H1 (cell line): Measurements from ENCODE around the gene EPB41L3. TPM values are rescaled to one million over a fixed set of nuclear protein-coding genes. Genes with fewer than 3 reads are reported as not detected.

Source experiments
- CTCF ChIA-PET: fragments of 300-600 bp; sonication (Branson Sonifier 250); formaldehyde crosslinking; loops from one replicate; lab custom pipeline; 2021; ENCODE audit not compliant: partially characterized antibody; lab: Charles Lee
- POLR2A ChIA-PET: fragments of 300-600 bp; sonication (Branson Sonifier 250); formaldehyde crosslinking; loops from one replicate; lab custom pipeline; 2021; ENCODE audit warnings: inconsistent platforms; ENCODE audit not compliant: partially characterized antibody; lab: Charles Lee
- DNase-seq, 2 experiments: peaks; one replicate each; pipeline versions ENCODE4 v3.0.0 to v3.0.0-alpha.2; 2010 to 2022; ENCODE audit warnings: low spot score in 2 of 2, low read depth in 1 of 2, mixed read lengths in 1 of 2
- FAIRE-seq: peaks from 2 replicates; lab custom pipeline; 2011; peaks lifted over from hg19 to GRCh38; lab: Jason Lieb, UNC
- H2AFZ ChIP-seq: 2 replicates; pipeline ENCODE4 v1.8.1; 2012; ENCODE audit warnings: low read length, inconsistent platforms
- H2AK5ac ChIP-seq: 2 replicates; pipeline ENCODE4 v1.6.1; 2013; ENCODE audit warnings: low read depth, low read length
- H2BK120ac ChIP-seq: replicated peaks from 2 replicates; pipeline ENCODE3; 2013; ENCODE audit warnings: low read depth, low read length, inconsistent platforms
- H2BK12ac ChIP-seq: 2 replicates; pipeline ENCODE4 v1.6.1; 2013; ENCODE audit warnings: low read depth, low read length
- H2BK15ac ChIP-seq: 2 replicates; pipeline ENCODE4 v1.6.1; 2013; ENCODE audit warnings: low read length
- H2BK20ac ChIP-seq: 2 replicates; pipeline ENCODE4 v1.6.1; 2013; ENCODE audit warnings: low read length
- H2BK5ac ChIP-seq: 2 replicates; pipeline ENCODE4 v1.6.1; 2013; ENCODE audit warnings: low read depth, low read length
- H3K14ac ChIP-seq: 2 replicates; pipeline ENCODE4 v1.6.1; 2013; ENCODE audit warnings: inconsistent platforms; ENCODE audit not compliant: insufficient read length
- H3K18ac ChIP-seq: 2 replicates; pipeline ENCODE4 v1.6.1; 2013; ENCODE audit warnings: low read length; ENCODE audit errors: extremely low read depth
- H3K23ac ChIP-seq: 2 replicates; pipeline ENCODE4 v1.6.1; 2013; ENCODE audit warnings: inconsistent platforms; ENCODE audit not compliant: insufficient read length
- H3K23me2 ChIP-seq: 2 replicates; pipeline ENCODE4 v1.6.1; 2013; ENCODE audit warnings: low read depth, low read length
- H3K27ac ChIP-seq: 2 replicates; pipeline ENCODE4 v1.6.1; 2011; ENCODE audit warnings: low read depth, low read length, inconsistent platforms
- H3K27me3 ChIP-seq, 4 experiments: replicated peaks in 1 of 4; 1 replicate in 1 of 4; 2 replicates in 3 of 4; pipeline versions ENCODE4 v1.6.1 to v1.8.1; 2011 to 2013; ENCODE audit warnings: low read length in 3 of 4, mild to moderate bottlenecking in 3 of 4, inconsistent platforms in 2 of 4, mixed read lengths in 2 of 4, moderate library complexity in 1 of 4; ENCODE audit not compliant: control insufficient read depth in 3 of 4, insufficient read depth in 3 of 4; ENCODE audit errors: extremely low read depth in 1 of 4
- H3K36me3 ChIP-seq, 4 experiments: 2 replicates each; pipeline versions ENCODE4 v1.6.1 to v1.8.1; 2011 to 2013; ENCODE audit warnings: mild to moderate bottlenecking in 4 of 4, low read length in 3 of 4, moderate library complexity in 2 of 4, control low read depth in 1 of 4, inconsistent platforms in 1 of 4; ENCODE audit not compliant: insufficient read depth in 4 of 4, control insufficient read depth in 2 of 4
- H3K4ac ChIP-seq: replicated peaks from 2 replicates; pipeline ENCODE3; 2013; ENCODE audit warnings: low read length, low read depth, mixed read lengths, inconsistent platforms; ENCODE audit not compliant: insufficient read length
- H3K4me1 ChIP-seq, 4 experiments: replicated peaks in 1 of 4; 1 replicate in 1 of 4; 2 replicates in 3 of 4; pipeline versions ENCODE4 v1.6.1 to v1.8.1; 2011 to 2013; ENCODE audit warnings: low read length in 3 of 4, inconsistent platforms in 2 of 4, mixed read lengths in 1 of 4; ENCODE audit not compliant: insufficient read depth in 4 of 4, control insufficient read depth in 3 of 4
- H3K4me2 ChIP-seq, 2 experiments: 2 replicates each; pipeline versions ENCODE4 v1.6.1 to v1.8.1; 2011 to 2013; ENCODE audit warnings: low read depth in 2 of 2, low read length in 2 of 2, control low read depth in 1 of 2, inconsistent platforms in 1 of 2, mild to moderate bottlenecking in 1 of 2; ENCODE audit not compliant: insufficient read depth in 1 of 2
- H3K4me3 ChIP-seq, 4 experiments: fragments of 200-600, 300-600 bp in 1 of 4; sonication (generic), shearing (Covaris generic), sonication (Bioruptor Twin) in 1 of 4; 2 replicates each; pipeline versions ENCODE4 v1.5.1 to v1.8.1; 2011 to 2016; ENCODE audit warnings: low read length in 4 of 4, low read depth in 3 of 4, control low read depth in 2 of 4, inconsistent platforms in 2 of 4, mild to moderate bottlenecking in 2 of 4, mixed read lengths in 1 of 4, moderate library complexity in 1 of 4; ENCODE audit not compliant: insufficient read depth in 2 of 4; ENCODE audit errors: extremely low read depth in 1 of 4
- H3K56ac ChIP-seq: replicated peaks from 2 replicates; pipeline ENCODE3; 2013; ENCODE audit warnings: low read depth, mild to moderate bottlenecking, mixed read lengths, low read length, inconsistent platforms; ENCODE audit not compliant: insufficient read length
- H3K79me1 ChIP-seq: 2 replicates; pipeline ENCODE4 v1.6.1; 2013; ENCODE audit warnings: low read depth, low read length, control low read depth
- H3K79me2 ChIP-seq, 2 experiments: 2 replicates each; pipeline versions ENCODE4 v1.6.1 to v1.8.1; 2012 to 2013; ENCODE audit warnings: low read length in 2 of 2, mild to moderate bottlenecking in 2 of 2, inconsistent platforms in 1 of 2; ENCODE audit not compliant: insufficient read depth in 2 of 2, control insufficient read depth in 1 of 2
- H3K9ac ChIP-seq, 4 experiments: replicated peaks in 1 of 4; 1 replicate in 1 of 4; 2 replicates in 3 of 4; pipeline versions ENCODE4 v1.6.1 to v1.8.1; 2011 to 2013; ENCODE audit warnings: low read depth in 3 of 4, low read length in 3 of 4, control low read depth in 2 of 4, mild to moderate bottlenecking in 2 of 4, moderate library complexity in 2 of 4, inconsistent platforms in 1 of 4; ENCODE audit errors: extremely low read depth in 1 of 4
- H3K9me3 ChIP-seq, 2 experiments: 2 replicates each; pipeline versions ENCODE4 v1.6.1 to v1.8.1; 2012 to 2013; ENCODE audit warnings: mild to moderate bottlenecking in 2 of 2, moderate library complexity in 2 of 2, control low read depth in 1 of 2, inconsistent platforms in 1 of 2, low read depth in 1 of 2, low read length in 1 of 2, mixed read lengths in 1 of 2; ENCODE audit not compliant: insufficient read depth in 2 of 2
- H4K20me1 ChIP-seq, 2 experiments: replicated peaks in 1 of 2; 2 replicates each; pipeline versions ENCODE3 to v1.8.1; 2011 to 2013; ENCODE audit warnings: inconsistent platforms in 2 of 2, low read length in 2 of 2, mild to moderate bottlenecking in 1 of 2; ENCODE audit not compliant: insufficient read depth in 2 of 2, control insufficient read depth in 1 of 2
- H4K5ac ChIP-seq: 2 replicates; pipeline ENCODE4 v1.6.1; 2013; ENCODE audit warnings: low read length, low read depth, mixed read lengths, inconsistent platforms; ENCODE audit not compliant: insufficient read length
- H4K8ac ChIP-seq: 2 replicates; pipeline ENCODE4 v1.8.0; 2013; ENCODE audit warnings: mild to moderate bottlenecking, moderate library complexity, low read length, inconsistent platforms; ENCODE audit not compliant: insufficient read depth; ENCODE audit errors: extremely low read depth
- H4K91ac ChIP-seq: replicated peaks from 2 replicates; pipeline ENCODE3; 2013; ENCODE audit warnings: low read length, mixed read lengths, inconsistent platforms; ENCODE audit not compliant: insufficient read length
- ATF3 ChIP-seq: IDR thresholded peaks from 2 replicates; pipeline ENCODE4 v1.6.1; 2011; ENCODE audit warnings: low read depth, mild to moderate bottlenecking, low read length; ENCODE audit not compliant: insufficient read depth
- CBX8 ChIP-seq: fragments of 300-800, 300-1000 bp; sonication (generic); IDR thresholded peaks from 2 replicates; pipeline ENCODE4 v1.7.1; 2016; ENCODE audit warnings: low read depth, low read length, borderline replicate concordance
- CREB1 ChIP-seq: IDR thresholded peaks from 2 replicates; pipeline ENCODE4 v1.6.1; 2012; ENCODE audit warnings: inconsistent platforms
- EGR1 ChIP-seq: IDR thresholded peaks from 2 replicates; pipeline ENCODE4 v1.6.1; 2011; ENCODE audit warnings: low read depth, low read length, borderline replicate concordance
- GABPA ChIP-seq: IDR thresholded peaks from 2 replicates; pipeline ENCODE4 v1.6.1; 2011; ENCODE audit warnings: mild to moderate bottlenecking, low read length, moderate library complexity, borderline replicate concordance; ENCODE audit not compliant: insufficient read depth
- HDAC2 ChIP-seq, 2 experiments: fragments of 300-600 bp in 1 of 2; sonication (generic) in 1 of 2; IDR thresholded peaks; 2 replicates each; pipeline ENCODE4 v1.6.1; 2011 to 2012; ENCODE audit warnings: low read depth in 2 of 2, low read length in 2 of 2, mild to moderate bottlenecking in 2 of 2, moderate library complexity in 2 of 2, borderline replicate concordance in 1 of 2, inconsistent platforms in 1 of 2
- MAFK ChIP-seq: IDR thresholded peaks from 2 replicates; pipeline ENCODE4 v1.6.1; 2012; ENCODE audit warnings: low read depth, mild to moderate bottlenecking, improper control_type of control experiment, low read length
- POU5F1 ChIP-seq: IDR thresholded peaks from 2 replicates; pipeline ENCODE4 v1.6.1; 2011; ENCODE audit warnings: low read depth, mild to moderate bottlenecking, low read length, moderate library complexity
- TAF1 ChIP-seq: IDR thresholded peaks from 2 replicates; pipeline ENCODE4 v1.6.1; 2011; ENCODE audit warnings: mild to moderate bottlenecking, low read depth, low read length
- USF2 ChIP-seq: IDR thresholded peaks from 2 replicates; pipeline ENCODE4 v1.6.1; 2011; ENCODE audit warnings: low read length, improper control_type of control experiment
- WGBS, 2 experiments: shearing (Covaris generic) in 1 of 2; methylation state at CpG; one replicate each; pipeline versions ENCODE4 v1.1.6 to v1.1.7; 2013 to 2015; ENCODE audit warnings: low lambda C conversion rate in 2 of 2, mixed read lengths in 2 of 2, inconsistent platforms in 1 of 2, low coverage in 1 of 2, missing lambda C conversion rate in 1 of 2; ENCODE audit not compliant: insufficient replicate concordance in 2 of 2, insufficient coverage in 1 of 2, insufficient read length in 1 of 2; ENCODE audit errors: extremely low coverage in 1 of 2, missing lambda C conversion rate in 1 of 2; 5-methylcytosine and 5-hydroxymethylcytosine counted together
- polyA plus RNA-seq, 7 experiments: library from polyadenylated mRNA; depleted of rRNA in 3 of 7; stranded (reverse) in 5 of 7; unstranded in 2 of 7; fragments of >200 nt in 5 of 7; fragments of 200-250 nt in 2 of 7; gene quantifications; 1 replicate in 5 of 7; 2 replicates in 1 of 7; 4 replicates in 1 of 7; pipeline versions ENCODE4 v1.2.1 to v1.2.3, GENCODE V29; 2011 to 2013; ENCODE audit warnings: missing spikeins in 2 of 7, mixed read lengths in 2 of 7
- total RNA-seq: library from RNA; stranded (reverse); fragmentation: NEBNext Ultra II Directional; extraction: Animal tissue kit (Norgen Biotek cat#: 25700); gene quantifications from 2 replicates; pipeline ENCODE4 v1.2.1, GENCODE V29; 2021

The EPB41L3 gene
- total and polyA plus RNA-seq, 2 of the 8 experiments (the other 6 are each of a cell fraction or from before 2014, with no cell fraction given): 7.9 to 16.1 TPM

- no peak for DNase-seq
- Histone ChIP-seq H3K14ac (no peak overlapping the region), H3K79me1 (no peaks in the 10 kb centered on the region), H3K23ac (no peak overlapping the region), H3K9ac (no peak overlapping the region), H2BK12ac (no peak overlapping the region), H2BK120ac (no peak overlapping the region), H4K91ac (no peak overlapping the region), H3K4me2 (no peak overlapping the region), H3K4me1 (no peaks in the 10 kb centered on the region; a peak in 1 of 7 replicates), H3K9me3 (no peaks in the 10 kb centered on the region), H4K5ac (no peak overlapping the region), H3K36me3 (no peaks in the 10 kb centered on the region), H2AK5ac (no peak overlapping the region), H3K79me2 (no peaks in the 10 kb centered on the region), H4K8ac (no peak overlapping the region), H3K27ac (no peak overlapping the region), H2BK5ac (no peak overlapping the region), H3K4ac (no peak overlapping the region), H3K18ac (no peak overlapping the region), H3K23me2 (no peaks in the 10 kb centered on the region), H2BK20ac (no peak overlapping the region), H2AFZ (no peak overlapping the region), H3K27me3 (no peaks in the 10 kb centered on the region), H3K4me3 (no peak overlapping the region), H4K20me1 (no peaks in the 10 kb centered on the region), H3K56ac (no peak overlapping the region), H2BK15ac (no peak overlapping the region)
- ChIA-PET CTCF (interaction anchor here (0.7 to 1.4 kb wide), 3 partner anchors 18 to 358 kb away, joined by 3 to 5 read pairs (median 3); no protein-coding TSS in a partner anchor), POLR2A (interaction anchor here (1.2 to 1.4 kb wide), 2 partner anchors 11 to 15 kb away, joined by 3 read pairs; no protein-coding TSS in a partner anchor)
- no peak for FAIRE-seq
- WGBS, 2 experiments: 84% methylated on average over 8 of the region's 8 CpGs; no CpG with 5 or more reads in 1 of the 2 experiments
- TF ChIP-seq POU5F1 (no peak), CREB1 (no peak), CBX8 (no peak), GABPA (no peak), HDAC2 (IDR thresholded peaks at IDR 0.05; ENCODE audit: borderline replicate concordance in 1 of 2, low read depth in 2 of 2, low read length in 2 of 2) (no peak), USF2 (no peak), MAFK (no peak), ATF3 (no peak), EGR1 (no peak), TAF1 (no peak)
Observed at GRCh38 chr18:5431836-5432575, 111.8 kb downstream of the EPB41L3 start.
